OCI-LY7 (cell line): ENCODE measurements around the gene LHX6. TPM values are rescaled to one million over a fixed set of nuclear protein-coding genes. Genes with fewer than 3 reads are reported as not detected.
A peak's percentile ranks its signal among the peaks of the same experiment; 100 is the strongest.

Experiments used
- BruUV-seq: library from RNA; stranded (reverse); fragments of 400-500 nt; replicated peaks from 2 replicates; lab custom pipeline; 2021; lab: Mats Ljungman, UMichigan
- CTCF ChIA-PET: fragments of 300-600 bp; sonication (Branson Sonifier 250); formaldehyde crosslinking; loops from one replicate; lab custom pipeline; 2022; ENCODE audit warnings: antibody characterized with exemption; ENCODE audit not compliant: unreplicated experiment; lab: Charles Lee
- POLR2A ChIA-PET: fragments of 300-600 bp; sonication (Branson Sonifier 250); formaldehyde crosslinking; loops from one replicate; lab custom pipeline; 2022; ENCODE audit warnings: antibody characterized with exemption; lab: Charles Lee
- DNase-seq: peaks from one replicate; pipeline ENCODE4 v3.0.0-alpha.2; 2015; ENCODE audit warnings: low spot score
- H2AFZ ChIP-seq: fragments of 200-600 bp; sonication (generic), shearing (Covaris generic); 2 replicates; pipeline ENCODE4 v1.6.1; 2014; ENCODE audit warnings: mild to moderate bottlenecking, antibody characterized with exemption, low read length, moderate library complexity
- H3K27ac ChIP-seq: fragments of 200-600 bp; sonication (generic); 2 replicates; pipeline ENCODE4 v1.5.1; 2014; ENCODE audit warnings: mixed run types, low read depth, mild to moderate bottlenecking, moderate library complexity, low read length, inconsistent platforms; ENCODE audit not compliant: poor library complexity, severe bottlenecking
- H3K36me3 ChIP-seq: fragments of 200-600 bp; sonication (generic); 2 replicates; pipeline ENCODE4 v1.6.1; 2014; ENCODE audit warnings: mild to moderate bottlenecking, antibody characterized with exemption, low read length, moderate library complexity, mixed read lengths; ENCODE audit not compliant: insufficient read depth
- H3K4me1 ChIP-seq: fragments of 200-600 bp; sonication (generic); 2 replicates; pipeline ENCODE4 v1.5.1; 2014; ENCODE audit warnings: mild to moderate bottlenecking, low read length; ENCODE audit not compliant: insufficient read depth, poor library complexity, severe bottlenecking
- H3K4me2 ChIP-seq: fragments of 200-600 bp; sonication (generic); 2 replicates; pipeline ENCODE4 v1.6.1; 2014; ENCODE audit warnings: mild to moderate bottlenecking, low read length
- H3K4me3 ChIP-seq: fragments of 200-600 bp; sonication (generic); 2 replicates; pipeline ENCODE4 v1.5.1; 2014; ENCODE audit warnings: mild to moderate bottlenecking, low read depth, low read length; ENCODE audit not compliant: poor library complexity, severe bottlenecking
- H3K79me2 ChIP-seq: fragments of 200-600 bp; sonication (generic); 2 replicates; pipeline ENCODE4 v1.6.1; 2016; ENCODE audit warnings: low read depth, mild to moderate bottlenecking, low read length, moderate library complexity, mixed read lengths; ENCODE audit not compliant: insufficient read depth
- H3K9me2 ChIP-seq: fragments of 200-600 bp; sonication (generic); 2 replicates; pipeline ENCODE4 v1.6.1; 2016; ENCODE audit warnings: mild to moderate bottlenecking, low read length, mixed read lengths; ENCODE audit not compliant: insufficient read depth
- H3K9me3 ChIP-seq: fragments of 200-600 bp; sonication (generic); 2 replicates; pipeline ENCODE4 v1.6.1; 2014; ENCODE audit warnings: mild to moderate bottlenecking, mixed run types, low read length, mixed read lengths
- H4K20me1 ChIP-seq: fragments of 200-600 bp; sonication (generic); 2 replicates; pipeline ENCODE4 v1.6.1; 2014; ENCODE audit warnings: mild to moderate bottlenecking, antibody characterized with exemption, low read length, moderate library complexity, mixed read lengths; ENCODE audit not compliant: insufficient read depth
- EZH2phosphoT487 ChIP-seq: fragments of 200-600 bp; sonication (generic); IDR thresholded peaks from 2 replicates; pipeline ENCODE4 v1.6.1; 2018; ENCODE audit warnings: low read depth, borderline replicate concordance, mild to moderate bottlenecking, mixed run types, antibody characterized with exemption, low read length, moderate library complexity, mixed read lengths
- intact Hi-C: fragments of 100-400 bp; cut with micrococcal nuclease; formaldehyde crosslinking; loops from one replicate; pipeline ENCODE4 v1.10.0; 2022; ENCODE audit not compliant: unreplicated experiment
- total RNA-seq, 2 experiments: library from RNA; depleted of rRNA in 1 of 2; stranded (reverse); fragments of >200 nt in 1 of 2; shearing (Covaris generic) in 1 of 2; gene quantifications; 2 replicates each; pipeline ENCODE4 v1.2.3, GENCODE V29; 2014 to 2022
- TF ChIP-seq, protein P1 (sequence below): fragments of 200-600 bp; sonication (generic); conservative IDR thresholded peaks from 2 replicates; pipeline ENCODE4 v1.5.1; 2014; ENCODE audit warnings: mild to moderate bottlenecking, antibody characterized with exemption, low read length, moderate library complexity, mixed read lengths

Gene LHX6
- total RNA-seq, 2 experiments from 2014 or later = not detected

DNA sequence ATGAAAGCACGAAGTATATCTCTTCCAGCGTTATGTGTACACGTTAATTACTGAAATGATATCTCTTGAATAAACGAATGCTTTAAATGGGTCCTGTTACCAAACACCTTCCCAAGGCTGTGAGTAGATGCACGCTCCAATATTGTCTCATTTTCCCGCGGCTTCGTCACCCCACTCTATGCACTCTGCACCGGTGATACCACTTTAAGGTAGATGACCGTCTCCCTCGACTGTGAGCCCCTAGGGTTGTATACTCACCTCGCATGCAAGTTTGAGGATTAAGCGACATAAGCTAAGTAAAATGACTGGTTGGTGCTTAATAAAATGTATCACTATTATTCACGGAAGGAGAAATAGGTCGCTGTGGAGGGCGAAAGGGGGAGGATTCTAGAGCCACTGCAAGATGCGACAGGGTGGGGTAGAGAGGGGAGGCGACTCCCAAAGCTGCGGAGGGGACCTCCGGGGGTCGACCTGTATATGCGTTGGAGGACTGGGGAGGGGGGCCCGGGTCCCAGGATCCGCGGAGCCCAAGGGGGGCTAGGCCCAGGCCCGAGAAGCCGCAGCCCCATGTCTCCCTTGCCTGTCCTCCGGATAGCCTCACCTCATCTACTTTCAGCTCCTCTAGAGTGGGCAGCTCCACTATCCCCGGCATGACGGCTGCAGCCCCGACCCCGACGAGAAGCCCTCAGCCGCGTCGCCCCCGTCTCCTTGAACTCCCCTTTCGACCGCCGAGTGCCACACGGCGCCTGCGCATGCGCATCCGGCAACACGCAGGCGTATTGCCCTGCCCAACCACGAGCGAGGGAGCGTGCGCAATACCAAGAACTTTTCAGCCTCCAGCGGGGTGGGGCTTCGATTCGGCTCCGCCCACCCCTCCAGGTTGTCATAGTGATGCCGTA, 69.5 kb downstream of the LHX6 start, which contains the start of the genes MORN5 and NDUFA8:
Gene MORN5, plus strand, starts transcription at position 883 of the 899 bp plus-strand sequence. CDS start 65 bp downstream, outside the sequence.
Gene NDUFA8, minus strand, starts transcription at position 754 of the 899 bp plus-strand sequence. Its CDS starts 102 bp downstream, at position 652.
- no peaks in the 10 kb centered on the region for H4K20me1 ChIP-seq
- peak within 1 kb of the TSS; percentile 24 for H3K27ac ChIP-seq
- ChIA-PET CTCF (interaction anchor here (1.0 kb wide), 1 partner anchor 34 kb away, joined by 3 read pairs; no protein-coding TSS in a partner anchor), POLR2A (no interaction called here)
- BruUV-seq = TSS peak; percentile 67
- DNase-seq = peak; percentile 98
- H2AFZ ChIP-seq = peak within 1 kb of the TSS; percentile 81
- no peaks in the 10 kb centered on the region for H3K9me2 ChIP-seq
- H3K4me1 ChIP-seq = peaks cover 7% of the 10 kb centered on the region
- H3K36me3 ChIP-seq = 0 out of 2 replicates have a peak, but pooled peaks cover 4% of the 10 kb centered on the region
- H3K9me3 ChIP-seq = peaks cover 11% of the 10 kb centered on the region
- TF ChIP-seq EZH2phosphoT487 = no peak
- intact Hi-C loops = loop anchor here (1.0 kb wide), 1 partner anchor 105 kb away; the partner anchor contains the start of genes MRRF and RBM18
- peak within 1 kb of the TSS; percentile 66 for H3K4me2 ChIP-seq
- H3K79me2 ChIP-seq = peaks cover 32% of the 10 kb centered on the region; the same call in 1 of the 2 replicates
- peak within 1 kb of the TSS; percentile 81 for H3K4me3 ChIP-seq

DNA sequence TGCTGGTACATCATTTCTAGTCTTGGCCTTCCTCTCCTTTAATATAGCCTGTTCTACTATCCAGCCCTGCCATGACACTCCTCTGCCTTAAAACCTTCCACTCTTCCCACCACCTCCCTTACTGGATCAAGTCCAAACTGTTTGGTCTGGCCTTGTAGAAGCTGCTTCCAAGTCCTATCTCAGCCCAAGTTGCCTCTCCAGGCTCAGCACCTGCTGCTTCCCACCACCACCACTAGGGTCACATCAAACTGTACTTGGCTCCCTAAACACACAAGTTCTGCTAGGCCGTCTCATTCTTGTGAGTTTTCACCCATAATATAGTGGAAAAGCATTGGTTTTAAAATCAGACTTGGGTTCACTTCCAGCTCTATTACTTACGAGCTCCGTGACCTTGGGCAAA, 70.6 kb downstream of the LHX6 start:
- Histone ChIP-seq H3K36me3 (peaks cover 8% of the 10 kb centered on the region; the same call in 1 of the 2 replicates), H4K20me1 (no peaks in the 10 kb centered on the region), H3K4me3 (no peak overlapping the region), H2AFZ (no peak overlapping the region), H3K9me2 (no peaks in the 10 kb centered on the region), H3K4me2 (peak overlapping the region; percentile 36; the same call in 1 of the 2 replicates), H3K9me3 (peaks cover 11% of the 10 kb centered on the region), H3K4me1 (peaks cover 7% of the 10 kb centered on the region), H3K79me2 (peaks cover 37% of the 10 kb centered on the region; the same call in 1 of the 2 replicates), H3K27ac (no peak overlapping the region)
- POLR2A ChIA-PET = no interaction called here
- intact Hi-C loops = no loop called here
- CTCF ChIA-PET = interaction anchor here (0.6 kb wide), 1 partner anchor 9 kb away, joined by 3 read pairs; no protein-coding TSS in a partner anchor
- BruUV-seq = no TSS peak
- DNase-seq = peak; percentile 72
- TF ChIP-seq, protein P1, sequence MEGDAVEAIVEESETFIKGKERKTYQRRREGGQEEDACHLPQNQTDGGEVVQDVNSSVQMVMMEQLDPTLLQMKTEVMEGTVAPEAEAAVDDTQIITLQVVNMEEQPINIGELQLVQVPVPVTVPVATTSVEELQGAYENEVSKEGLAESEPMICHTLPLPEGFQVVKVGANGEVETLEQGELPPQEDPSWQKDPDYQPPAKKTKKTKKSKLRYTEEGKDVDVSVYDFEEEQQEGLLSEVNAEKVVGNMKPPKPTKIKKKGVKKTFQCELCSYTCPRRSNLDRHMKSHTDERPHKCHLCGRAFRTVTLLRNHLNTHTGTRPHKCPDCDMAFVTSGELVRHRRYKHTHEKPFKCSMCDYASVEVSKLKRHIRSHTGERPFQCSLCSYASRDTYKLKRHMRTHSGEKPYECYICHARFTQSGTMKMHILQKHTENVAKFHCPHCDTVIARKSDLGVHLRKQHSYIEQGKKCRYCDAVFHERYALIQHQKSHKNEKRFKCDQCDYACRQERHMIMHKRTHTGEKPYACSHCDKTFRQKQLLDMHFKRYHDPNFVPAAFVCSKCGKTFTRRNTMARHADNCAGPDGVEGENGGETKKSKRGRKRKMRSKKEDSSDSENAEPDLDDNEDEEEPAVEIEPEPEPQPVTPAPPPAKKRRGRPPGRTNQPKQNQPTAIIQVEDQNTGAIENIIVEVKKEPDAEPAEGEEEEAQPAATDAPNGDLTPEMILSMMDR = peak; percentile 81
- TF ChIP-seq EZH2phosphoT487 = no peak

DNA sequence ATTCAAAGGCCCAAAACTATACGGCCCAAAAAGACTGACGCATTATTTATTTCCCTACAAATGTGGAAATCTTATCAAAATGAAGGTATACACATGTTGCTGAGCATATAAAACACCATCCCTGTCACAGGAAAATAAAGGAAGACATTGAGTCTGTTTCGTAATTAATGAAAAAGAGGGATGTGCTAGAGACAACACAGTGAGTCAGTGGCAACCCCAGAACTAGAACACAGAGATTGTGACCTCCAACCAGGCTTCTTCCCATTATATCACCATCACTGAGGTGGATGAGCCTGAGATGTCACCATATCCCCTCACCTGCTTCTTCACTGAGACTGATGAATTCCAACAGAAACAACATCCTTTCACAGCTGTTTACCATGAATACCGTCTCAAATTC, 73.0 kb downstream of the LHX6 start:
- no peak for TF ChIP-seq EZH2phosphoT487
- TF ChIP-seq, protein P1 = no peak
- H3K4me1 ChIP-seq = peaks cover 7% of the 10 kb centered on the region
- no peak overlapping the region for H2AFZ ChIP-seq
- DNase-seq = no peak
- H3K4me2 ChIP-seq = no peak overlapping the region
- no peak overlapping the region for H3K27ac ChIP-seq
- H3K4me3 ChIP-seq = no peak overlapping the region
- peaks cover 37% of the 10 kb centered on the region; the same call in 1 of the 2 replicates for H3K79me2 ChIP-seq
- no peaks in the 10 kb centered on the region for H4K20me1 ChIP-seq
- no TSS peak for BruUV-seq
- H3K9me2 ChIP-seq = no peaks in the 10 kb centered on the region
- POLR2A ChIA-PET = no interaction called here
- H3K36me3 ChIP-seq = peaks cover 24% of the 10 kb centered on the region; the same call in 1 of the 2 replicates
- CTCF ChIA-PET = no interaction called here
- intact Hi-C loops = no loop called here
- H3K9me3 ChIP-seq = no peaks in the 10 kb centered on the region
